ENCODE data around the gene RNF125.
"Not testable (repeated sequence)": the region's sequence is repeated elsewhere in the genome, so short reads cannot be mapped to it uniquely, and the experiment has no call there.

The RNF125 gene

DNA sequence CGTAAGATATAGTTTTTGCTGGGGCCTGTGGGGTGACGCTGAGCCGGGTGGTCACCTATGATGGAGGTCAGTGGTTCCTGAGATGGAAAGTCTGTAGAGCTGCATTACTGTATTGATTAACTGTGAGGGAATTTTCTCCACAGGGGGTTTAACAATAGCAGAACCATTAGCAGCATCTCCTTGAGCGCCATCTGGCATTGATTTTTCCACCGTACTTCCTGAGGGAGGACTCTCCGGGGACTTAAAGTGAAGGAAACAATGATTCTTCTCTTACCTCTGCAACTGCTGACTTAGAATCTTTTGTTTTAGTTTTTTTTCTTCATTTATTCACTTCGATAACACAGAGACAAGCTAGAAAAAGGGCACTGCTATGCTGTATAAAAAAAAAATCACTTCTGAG is 22.6 kb upstream of the RNF125 start:
- Histone ChIP-seq H3K9me3 (ENCODE audit: control insufficient read depth, insufficient read depth, low read length) (no peaks in the 10 kb centered on the region), H3K27me3 (ENCODE audit: control insufficient read depth, insufficient read depth, low read length) (no peaks in the 10 kb centered on the region), H3K36me3 (ENCODE audit: control insufficient read depth, insufficient read depth, low read length) (no peaks in the 10 kb centered on the region), H3K9ac (ENCODE audit: low read depth, low read length) (no peak overlapping the region), H3K4me3 (ENCODE audit: low read depth, low read length) (no peak overlapping the region), H3K4me1 (ENCODE audit: control insufficient read depth, insufficient read depth, low read length) (no peaks in the 10 kb centered on the region)

DNA sequence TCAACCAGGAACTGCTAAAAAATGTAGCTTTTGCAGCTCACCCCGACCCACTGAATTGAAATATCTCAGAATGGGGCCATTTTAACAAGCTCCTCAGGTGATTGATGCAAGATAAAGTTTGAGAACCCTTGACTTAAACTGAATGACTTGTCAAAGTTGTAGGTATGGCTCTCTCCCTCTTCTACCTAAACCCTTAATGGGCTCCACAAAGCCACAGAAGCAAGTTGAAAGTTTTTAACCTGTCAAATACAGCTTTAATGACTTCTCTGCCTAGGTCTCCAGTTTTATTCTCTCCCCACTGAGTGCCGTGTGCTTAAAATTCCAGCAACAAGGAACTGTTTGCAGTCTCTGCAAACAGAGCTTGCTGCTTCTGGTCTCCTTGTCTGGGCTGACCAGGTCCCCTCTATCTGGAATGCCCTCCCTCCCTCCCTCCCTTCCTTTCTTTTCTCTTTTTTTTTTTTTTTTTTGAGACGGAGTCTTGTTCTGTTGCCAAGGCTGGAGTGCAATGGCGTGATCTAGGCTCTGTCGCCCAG is 19.7 kb upstream of the RNF125 start:
- no peak overlapping the region for H3K9ac ChIP-seq (ENCODE audit: low read depth, low read length)
- H3K4me1 ChIP-seq (ENCODE audit: control insufficient read depth, insufficient read depth, low read length) = no peaks in the 10 kb centered on the region
- no peaks in the 10 kb centered on the region for H3K27me3 ChIP-seq (ENCODE audit: control insufficient read depth, insufficient read depth, low read length)
- no peaks in the 10 kb centered on the region for H3K9me3 ChIP-seq (ENCODE audit: control insufficient read depth, insufficient read depth, low read length)
- H3K4me3 ChIP-seq (ENCODE audit: low read depth, low read length) = no peak overlapping the region
- H3K36me3 ChIP-seq (ENCODE audit: control insufficient read depth, insufficient read depth, low read length) = no peaks in the 10 kb centered on the region

DNA sequence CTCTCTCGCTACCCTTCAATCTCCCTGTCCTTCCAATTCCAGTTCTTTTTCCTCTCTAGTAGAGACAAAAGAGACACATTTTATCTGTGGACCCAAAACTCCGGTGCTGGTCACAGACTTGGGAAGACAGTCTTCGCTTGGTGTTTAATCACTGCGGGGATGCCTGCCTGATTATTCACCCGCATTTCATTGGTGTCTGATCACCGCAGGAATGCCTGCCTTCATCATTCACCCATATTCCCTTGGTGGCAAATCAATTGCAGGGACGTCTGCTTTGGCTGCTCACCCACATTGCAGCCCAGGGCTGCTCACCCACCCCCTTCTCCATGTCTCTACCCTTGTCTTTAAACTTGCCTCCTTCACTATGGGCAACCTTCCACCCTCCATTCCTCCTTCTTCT is 17.5 kb upstream of the RNF125 start:
- not testable (repeated sequence) for H3K4me3 ChIP-seq (ENCODE audit: low read depth, low read length); H3K9ac ChIP-seq (ENCODE audit: low read depth, low read length); H3K4me1 ChIP-seq (ENCODE audit: control insufficient read depth, insufficient read depth, low read length)

DNA sequence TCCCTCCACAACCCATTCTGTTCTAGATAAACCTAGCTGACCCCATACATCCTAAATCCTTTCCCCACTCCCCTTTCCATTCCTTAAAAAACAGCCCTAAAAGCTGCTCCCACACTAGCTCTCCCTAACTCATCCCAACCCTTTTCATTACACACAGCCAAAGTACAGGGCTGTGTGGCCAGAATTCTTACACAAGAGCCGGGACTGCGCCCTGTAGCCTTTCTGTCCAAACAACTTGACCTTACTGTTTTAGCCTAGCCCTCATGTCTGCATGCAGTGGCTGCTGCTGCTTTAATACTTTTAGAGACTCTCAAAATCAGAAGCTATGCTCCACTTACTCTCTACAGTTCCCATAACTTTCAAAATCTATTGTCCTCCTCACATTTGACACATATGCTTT is 14.8 kb upstream of the RNF125 start:
- H3K9ac ChIP-seq (ENCODE audit: low read depth, low read length); H3K4me1 ChIP-seq (ENCODE audit: control insufficient read depth, insufficient read depth, low read length); H3K4me3 ChIP-seq (ENCODE audit: low read depth, low read length); H3K9me3 ChIP-seq (ENCODE audit: control insufficient read depth, insufficient read depth, low read length); H3K27me3 ChIP-seq (ENCODE audit: control insufficient read depth, insufficient read depth, low read length); H3K36me3 ChIP-seq (ENCODE audit: control insufficient read depth, insufficient read depth, low read length): not testable (repeated sequence)

More for the DNA sequence above, 17.5 kb upstream of the RNF125 start:
- H3K9me3 ChIP-seq (ENCODE audit: control insufficient read depth, insufficient read depth, low read length); H3K27me3 ChIP-seq (ENCODE audit: control insufficient read depth, insufficient read depth, low read length); H3K36me3 ChIP-seq (ENCODE audit: control insufficient read depth, insufficient read depth, low read length): not testable (repeated sequence)

DNA sequence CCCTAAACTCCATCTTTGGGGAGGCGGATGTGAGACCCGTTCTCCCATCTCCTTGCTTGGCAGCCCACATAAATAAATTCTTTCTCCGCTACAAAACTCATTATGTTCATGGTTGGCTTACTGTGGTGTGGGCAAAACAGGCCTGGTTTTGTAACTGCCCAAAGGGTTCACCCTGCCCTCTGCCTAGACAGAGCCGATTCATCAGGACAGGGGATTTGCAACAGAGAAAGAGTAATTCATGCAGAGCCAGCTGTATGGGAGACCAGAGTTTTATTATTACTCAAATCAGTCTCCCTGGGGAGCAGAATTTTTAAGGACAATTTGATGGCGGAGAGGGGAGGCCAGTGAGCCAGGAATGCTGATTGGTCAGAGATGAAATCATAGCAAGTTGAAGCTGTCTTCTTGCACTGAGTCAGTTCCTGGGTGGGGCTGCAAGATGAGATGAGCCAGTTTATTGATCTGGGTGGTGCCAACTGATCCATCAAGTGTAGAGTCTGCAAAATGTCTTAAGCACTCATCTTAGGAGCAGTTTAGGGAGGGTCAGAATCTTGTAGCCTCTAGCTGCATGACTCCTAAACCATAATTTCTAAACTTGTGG is 8.4 kb upstream of the RNF125 start:
- H3K9ac ChIP-seq (ENCODE audit: low read depth, low read length) = no peak overlapping the region
- no peaks in the 10 kb centered on the region for H3K27me3 ChIP-seq (ENCODE audit: control insufficient read depth, insufficient read depth, low read length)
- H3K4me3 ChIP-seq (ENCODE audit: low read depth, low read length) = no peak overlapping the region
- no peaks in the 10 kb centered on the region for H3K4me1 ChIP-seq (ENCODE audit: control insufficient read depth, insufficient read depth, low read length)
- H3K9me3 ChIP-seq (ENCODE audit: control insufficient read depth, insufficient read depth, low read length) = no peaks in the 10 kb centered on the region
- H3K36me3 ChIP-seq (ENCODE audit: control insufficient read depth, insufficient read depth, low read length) = no peaks in the 10 kb centered on the region

DNA sequence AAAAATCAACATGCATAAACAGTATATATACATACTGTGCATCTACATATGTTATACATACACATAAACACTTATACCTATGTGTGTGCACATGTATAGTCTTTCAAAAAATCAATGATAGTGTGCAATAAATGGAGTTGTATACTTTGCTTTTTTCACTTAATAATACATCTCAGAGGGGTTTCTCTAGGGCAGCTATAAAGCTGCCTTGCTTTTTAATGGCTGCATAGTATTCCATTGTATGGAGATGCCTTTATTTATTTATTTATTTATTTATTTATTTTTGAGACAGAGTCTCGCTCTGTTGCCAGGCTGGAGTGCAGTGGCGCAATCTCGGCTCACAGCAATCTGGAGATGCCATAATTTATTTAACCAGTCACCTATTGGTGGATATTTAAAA is 7.4 kb upstream of the RNF125 start:
- Histone ChIP-seq H3K27me3 (ENCODE audit: control insufficient read depth, insufficient read depth, low read length) (no peaks in the 10 kb centered on the region), H3K9ac (ENCODE audit: low read depth, low read length) (no peak overlapping the region), H3K9me3 (ENCODE audit: control insufficient read depth, insufficient read depth, low read length) (no peaks in the 10 kb centered on the region), H3K4me1 (ENCODE audit: control insufficient read depth, insufficient read depth, low read length) (no peaks in the 10 kb centered on the region), H3K4me3 (ENCODE audit: low read depth, low read length) (no peak overlapping the region), H3K36me3 (ENCODE audit: control insufficient read depth, insufficient read depth, low read length) (no peaks in the 10 kb centered on the region)

DNA sequence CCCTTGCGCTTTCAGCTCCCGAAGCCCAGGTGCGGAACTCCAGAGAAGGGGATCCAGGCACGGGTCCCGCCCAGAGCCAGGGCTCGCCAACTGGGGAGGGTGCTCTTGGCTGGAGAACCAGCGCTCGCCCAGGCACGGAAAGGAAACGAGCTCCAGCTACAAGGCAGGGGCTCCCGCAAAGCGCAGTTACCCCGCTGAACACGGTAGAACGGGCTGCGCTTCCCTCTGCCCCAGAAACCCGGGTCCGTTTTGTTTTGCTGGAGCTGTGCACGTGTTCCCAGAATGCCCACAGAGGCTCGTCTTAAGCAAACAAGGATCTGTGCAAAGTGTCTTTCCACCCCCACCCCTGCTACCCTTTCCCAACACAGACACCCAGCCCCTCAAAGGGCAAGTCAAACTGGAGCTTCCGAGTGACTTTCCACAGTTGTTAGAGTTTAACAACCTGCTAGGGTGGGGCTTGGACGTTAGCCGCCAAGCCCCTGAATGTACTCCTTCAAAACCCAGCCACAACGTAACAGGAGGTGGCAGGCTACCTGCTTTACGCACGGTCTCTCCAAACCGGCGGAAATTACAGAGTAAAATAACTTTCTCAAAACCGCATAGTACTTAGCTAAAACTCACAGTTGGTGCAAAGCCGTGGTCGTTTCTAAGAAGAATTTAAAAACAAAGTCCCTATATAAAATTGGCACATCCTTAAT is 775 bp downstream of the RNF125 start:
- peaks cover 8% of the 10 kb centered on the region for H3K4me1 ChIP-seq (ENCODE audit: control insufficient read depth, insufficient read depth, low read length)
- peak overlapping the region; percentile 88 for H3K4me3 ChIP-seq (ENCODE audit: low read depth, low read length)
- no peaks in the 10 kb centered on the region for H3K9me3 ChIP-seq (ENCODE audit: control insufficient read depth, insufficient read depth, low read length)

DNA sequence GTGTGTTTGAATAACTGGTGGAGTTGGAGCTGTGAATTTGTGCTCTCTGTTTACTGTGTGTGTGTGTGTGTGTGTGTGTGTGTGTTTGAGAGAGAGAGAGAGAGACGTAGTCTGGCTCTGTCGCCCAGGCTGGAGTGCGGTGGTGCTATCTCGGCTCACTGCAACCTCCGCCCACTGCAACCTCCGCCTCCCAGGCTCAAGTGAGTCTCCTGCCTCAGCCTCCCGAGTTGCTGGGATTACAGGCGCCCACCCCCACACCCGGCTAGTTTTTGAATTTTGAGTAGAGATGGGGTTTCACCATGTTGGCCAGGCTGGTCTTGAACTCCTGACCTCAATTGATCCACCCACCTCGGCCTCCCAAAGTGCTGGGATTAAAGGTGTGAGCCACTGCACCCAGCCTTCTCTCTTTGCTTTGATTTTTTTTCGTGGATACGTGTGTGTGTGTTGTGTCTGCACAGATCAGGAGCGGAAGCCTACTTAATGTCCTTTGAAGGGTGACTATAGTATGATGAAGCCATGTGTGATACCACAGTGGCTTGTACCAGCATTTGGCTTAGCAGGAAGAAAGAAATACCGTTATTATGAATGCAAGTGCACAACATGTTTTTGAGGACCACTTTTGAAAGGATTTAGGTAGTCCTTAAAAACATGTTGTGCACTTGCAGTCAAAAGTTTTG is 1.5 kb downstream of the RNF125 start:
- not testable (repeated sequence) for H3K9ac ChIP-seq (ENCODE audit: low read depth, low read length); H3K4me1 ChIP-seq (ENCODE audit: control insufficient read depth, insufficient read depth, low read length); H3K36me3 ChIP-seq (ENCODE audit: control insufficient read depth, insufficient read depth, low read length); H3K9me3 ChIP-seq (ENCODE audit: control insufficient read depth, insufficient read depth, low read length); H3K27me3 ChIP-seq (ENCODE audit: control insufficient read depth, insufficient read depth, low read length)
- H3K4me3 ChIP-seq (ENCODE audit: low read depth, low read length) = peak overlapping the region; percentile 88

More for the DNA sequence above, 775 bp downstream of the RNF125 start:
- peaks cover 2% of the 10 kb centered on the region for H3K27me3 ChIP-seq (ENCODE audit: control insufficient read depth, insufficient read depth, low read length)
- H3K36me3 ChIP-seq (ENCODE audit: control insufficient read depth, insufficient read depth, low read length) = no peaks in the 10 kb centered on the region
- H3K9ac ChIP-seq (ENCODE audit: low read depth, low read length) = peak overlapping the region; percentile 74

DNA sequence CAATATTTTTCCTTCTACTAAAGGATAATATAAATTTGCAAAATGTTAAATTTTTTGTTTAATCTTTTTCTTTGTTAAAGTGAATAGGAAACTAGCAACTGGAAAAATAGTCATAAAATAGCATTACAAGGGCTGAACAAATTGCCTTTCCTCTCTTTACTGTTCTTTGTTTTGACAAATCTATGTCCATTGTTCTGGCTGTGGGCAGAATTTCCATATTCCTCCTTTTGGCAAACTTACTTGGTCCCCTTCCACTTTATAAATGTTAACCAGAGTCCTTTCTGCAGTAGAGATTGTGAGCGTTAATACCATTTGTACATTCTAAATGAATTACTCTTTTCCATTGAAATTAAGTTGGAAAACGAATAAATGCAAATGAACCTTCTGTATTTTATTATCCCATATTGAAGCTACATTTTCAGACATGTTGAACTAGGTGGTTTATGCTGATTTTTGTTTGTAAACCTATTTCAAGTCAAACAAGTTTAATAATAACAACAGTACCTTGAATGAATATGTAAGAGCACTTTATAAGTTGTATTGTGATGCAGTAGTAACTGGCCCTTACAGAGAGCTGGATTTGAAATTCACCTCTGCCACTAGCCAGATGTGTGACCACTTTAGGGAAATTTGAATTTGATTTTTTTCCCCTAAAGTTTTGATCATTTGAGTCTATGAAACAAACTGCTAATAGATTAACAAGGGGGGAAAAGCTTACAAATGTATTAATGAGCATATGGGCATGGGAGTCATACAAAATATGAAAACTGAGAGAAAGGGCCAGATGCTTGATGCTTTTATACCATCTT is 3.3 kb downstream of the RNF125 start:
- no peaks in the 10 kb centered on the region for H3K9me3 ChIP-seq (ENCODE audit: control insufficient read depth, insufficient read depth, low read length)
- H3K4me1 ChIP-seq (ENCODE audit: control insufficient read depth, insufficient read depth, low read length) = peaks cover 8% of the 10 kb centered on the region
- no peak overlapping the region for H3K4me3 ChIP-seq (ENCODE audit: low read depth, low read length)
- H3K27me3 ChIP-seq (ENCODE audit: control insufficient read depth, insufficient read depth, low read length) = peaks cover 2% of the 10 kb centered on the region
- no peak overlapping the region for H3K9ac ChIP-seq (ENCODE audit: low read depth, low read length)
- H3K36me3 ChIP-seq (ENCODE audit: control insufficient read depth, insufficient read depth, low read length) = no peaks in the 10 kb centered on the region

DNA sequence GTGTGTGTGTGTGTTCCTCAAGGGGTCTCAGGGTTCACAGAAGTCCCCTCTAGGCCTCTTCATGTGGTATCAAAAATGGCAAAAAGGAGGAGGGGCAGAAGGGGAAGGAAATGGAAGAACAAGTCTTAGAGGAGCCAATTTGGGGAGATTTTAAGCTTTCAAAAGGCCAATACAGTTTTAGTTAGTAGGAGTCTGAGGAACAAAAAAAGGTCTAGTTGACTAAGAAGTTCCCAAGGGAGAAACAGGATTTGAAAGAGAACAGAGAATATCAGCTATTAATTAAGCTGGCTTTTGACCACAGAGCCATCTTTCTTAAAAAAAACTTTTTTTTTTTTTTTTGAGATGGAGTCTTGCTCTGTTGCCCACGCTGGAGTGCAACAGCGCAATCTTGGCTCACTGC is 7.1 kb downstream of the RNF125 start:
- peaks cover 8% of the 10 kb centered on the region for H3K4me1 ChIP-seq (ENCODE audit: control insufficient read depth, insufficient read depth, low read length)

DNA sequence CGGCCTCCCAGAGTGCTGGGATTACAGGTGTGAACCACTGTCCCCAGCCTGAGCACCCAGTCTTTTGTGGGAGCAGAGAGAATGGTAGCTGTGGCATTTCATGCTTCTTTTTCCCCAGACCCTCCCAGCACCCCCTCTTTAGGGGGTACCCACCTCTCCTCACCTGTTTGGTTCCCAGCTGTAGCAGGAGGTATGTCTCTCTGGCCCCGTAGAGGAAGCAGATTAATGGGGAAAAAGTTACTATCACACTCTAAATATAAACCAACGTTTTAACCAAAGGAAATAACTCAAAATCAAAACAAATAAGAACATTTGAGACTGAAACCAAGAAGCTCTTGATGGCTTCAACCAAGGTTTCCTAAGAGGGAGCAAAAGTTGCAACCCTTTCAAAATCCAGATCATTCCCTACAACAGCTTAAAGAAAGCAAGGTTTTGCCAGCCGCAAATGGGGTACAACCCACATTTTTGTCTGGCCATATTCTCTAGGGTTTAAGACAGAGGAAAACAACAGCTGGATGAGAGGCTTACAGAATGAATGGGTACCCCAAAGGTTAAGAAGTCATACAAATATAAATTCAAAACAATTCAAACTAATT is 8.0 kb downstream of the RNF125 start:
- no peaks in the 10 kb centered on the region for H3K27me3 ChIP-seq (ENCODE audit: control insufficient read depth, insufficient read depth, low read length)
- no peaks in the 10 kb centered on the region for H3K36me3 ChIP-seq (ENCODE audit: control insufficient read depth, insufficient read depth, low read length)
- peaks cover 4% of the 10 kb centered on the region for H3K4me1 ChIP-seq (ENCODE audit: control insufficient read depth, insufficient read depth, low read length)
- no peak overlapping the region for H3K4me3 ChIP-seq (ENCODE audit: low read depth, low read length)
- no peak overlapping the region for H3K9ac ChIP-seq (ENCODE audit: low read depth, low read length)
- no peaks in the 10 kb centered on the region for H3K9me3 ChIP-seq (ENCODE audit: control insufficient read depth, insufficient read depth, low read length)

More for the DNA sequence above, 7.1 kb downstream of the RNF125 start:
- Histone ChIP-seq H3K9ac (ENCODE audit: low read depth, low read length) (no peak overlapping the region), H3K27me3 (ENCODE audit: control insufficient read depth, insufficient read depth, low read length) (no peaks in the 10 kb centered on the region), H3K4me3 (ENCODE audit: low read depth, low read length) (no peak overlapping the region), H3K9me3 (ENCODE audit: control insufficient read depth, insufficient read depth, low read length) (no peaks in the 10 kb centered on the region), H3K36me3 (ENCODE audit: control insufficient read depth, insufficient read depth, low read length) (no peaks in the 10 kb centered on the region)

All from iPS-15b (cell line).